Nephron progenitor cell (in vitro differentiated cells): ENCODE data around the gene DEFB118.

Experiments used
- DNase-seq: peaks from one replicate; pipeline ENCODE4 v3.0.0; 2021
- H3K27ac Mint-ChIP-seq: 2 replicates; pipeline ENCODE4 v1.8.0; 2021; ENCODE audit warnings: mild to moderate bottlenecking, moderate library complexity, mixed read lengths
- H3K27me3 Mint-ChIP-seq: 2 replicates; pipeline ENCODE4 v1.8.0; 2021; ENCODE audit warnings: mild to moderate bottlenecking, low read depth, mixed read lengths; ENCODE audit not compliant: poor library complexity
- H3K36me3 Mint-ChIP-seq: 2 replicates; pipeline ENCODE4 v1.8.0; 2021; ENCODE audit warnings: low read depth, mixed read lengths
- H3K4me1 Mint-ChIP-seq: 2 replicates; pipeline ENCODE4 v1.8.0; 2021; ENCODE audit warnings: mixed read lengths
- H3K4me3 Mint-ChIP-seq: 2 replicates; pipeline ENCODE4 v1.8.0; 2021; ENCODE audit warnings: mild to moderate bottlenecking, moderate library complexity, mixed read lengths
- H3K9me3 Mint-ChIP-seq: 2 replicates; pipeline ENCODE4 v1.8.0; 2021; ENCODE audit warnings: mild to moderate bottlenecking, moderate library complexity, mixed read lengths
- CTCF ChIP-seq: fragments of 200-600 bp; sonication (generic); IDR thresholded peaks from 2 replicates; pipeline ENCODE4 v1.5.0; 2021; ENCODE audit warnings: antibody characterized with exemption

Gene DEFB118

GRCh38 chr20:31374346-31374745 lies 5.9 kb downstream of the DEFB118 start:
- Mint-ChIP-seq H3K27ac (no peak overlapping the region), H3K4me1 (no peaks in the 10 kb centered on the region), H3K36me3 (no peaks in the 10 kb centered on the region), H3K9me3 (peaks cover 89% of the 10 kb centered on the region), H3K27me3 (no peaks in the 10 kb centered on the region), H3K4me3 (no peak overlapping the region)
- no peak for DNase-seq
- no peak for TF ChIP-seq CTCF

GRCh38 chr20:31390490-31390889 lies 22.1 kb downstream of the DEFB118 start, which contains the start of gene DEFB119:
Gene DEFB119, minus strand, starts transcription at chr20:31390590. Its CDS starts 107 bp downstream, at chr20:31390483.
- no peak within 1 kb of the TSS for H3K4me3 Mint-ChIP-seq
- peaks cover 4% of the 10 kb centered on the region for H3K36me3 Mint-ChIP-seq
- no peak within 1 kb of the TSS for H3K27ac Mint-ChIP-seq
- peaks cover 84% of the 10 kb centered on the region for H3K9me3 Mint-ChIP-seq
- H3K27me3 Mint-ChIP-seq: peaks cover 4% of the 10 kb centered on the region
- TF ChIP-seq CTCF: no peak
- no peak for DNase-seq
- H3K4me1 Mint-ChIP-seq: no peaks in the 10 kb centered on the region

- H3K27me3 Mint-ChIP-seq: peaks cover 4% of the 10 kb centered on the region
- H3K27ac Mint-ChIP-seq: no peak overlapping the region
- no peak for DNase-seq
- no peak overlapping the region for H3K4me3 Mint-ChIP-seq
- peaks cover 84% of the 10 kb centered on the region for H3K9me3 Mint-ChIP-seq
- no peaks in the 10 kb centered on the region for H3K4me1 Mint-ChIP-seq
- TF ChIP-seq CTCF: no peak
- no peaks in the 10 kb centered on the region for H3K36me3 Mint-ChIP-seq
Measured at GRCh38 chr20:31392836-31393235, 24.4 kb downstream of the DEFB118 start.

- no peaks in the 10 kb centered on the region for H3K4me1 Mint-ChIP-seq
- TF ChIP-seq CTCF: no peak
- H3K27ac Mint-ChIP-seq: no peak overlapping the region
- H3K4me3 Mint-ChIP-seq: no peak overlapping the region
- no peak for DNase-seq
- peaks cover 85% of the 10 kb centered on the region for H3K9me3 Mint-ChIP-seq
- H3K27me3 Mint-ChIP-seq: peaks cover 7% of the 10 kb centered on the region
- H3K36me3 Mint-ChIP-seq: no peaks in the 10 kb centered on the region
Measured at GRCh38 chr20:31394900-31395299, 26.5 kb downstream of the DEFB118 start.

- Mint-ChIP-seq H3K36me3 (no peaks in the 10 kb centered on the region), H3K9me3 (peaks cover 29% of the 10 kb centered on the region), H3K4me3 (no peak overlapping the region), H3K27me3 (peaks cover 10% of the 10 kb centered on the region), H3K4me1 (no peaks in the 10 kb centered on the region), H3K27ac (no peak overlapping the region)
- TF ChIP-seq CTCF: no peak
- no peak for DNase-seq
Measured at GRCh38 chr20:31403886-31404285, 35.5 kb downstream of the DEFB118 start.

GRCh38 chr20:31406115-31406514 lies 37.7 kb downstream of the DEFB118 start, which contains the start of gene DEFB121:
Gene DEFB121, minus strand, starts transcription at chr20:31406215. Its CDS starts 63 bp downstream, at chr20:31406152.
- Mint-ChIP-seq H3K27me3 (peaks cover 8% of the 10 kb centered on the region), H3K4me3 (no peak within 1 kb of the TSS), H3K4me1 (no peaks in the 10 kb centered on the region), H3K9me3 (peaks cover 41% of the 10 kb centered on the region), H3K27ac (no peak within 1 kb of the TSS), H3K36me3 (no peaks in the 10 kb centered on the region)
- TF ChIP-seq CTCF: no peak
- DNase-seq: no peak
